K562 treated with DMSO at 1 percent for 4 hours (cell line): Measurements from ENCODE around the gene ZNF17. TPM values are rescaled to one million over a fixed set of nuclear protein-coding genes. Genes with fewer than 3 reads are reported as not detected.

Experiments
- total RNA-seq: library from RNA; unstranded; fragments of 300-600 nt; gene quantifications from 2 replicates; pipeline ENCODE4 v1.2.3, GENCODE V29; 2022; ENCODE audit not compliant: insufficient read depth

The ZNF17 gene
- total RNA-seq = 0.82 and 1.4 TPM in 2 replicates

GRCh38 chr19:57410877-57411671 lies at the start of gene ZNF17:
TSS of gene ZNF17 (plus strand) at chr19:57411161. CDS start at chr19:57413616, 2,455 bp downstream.

DNA sequence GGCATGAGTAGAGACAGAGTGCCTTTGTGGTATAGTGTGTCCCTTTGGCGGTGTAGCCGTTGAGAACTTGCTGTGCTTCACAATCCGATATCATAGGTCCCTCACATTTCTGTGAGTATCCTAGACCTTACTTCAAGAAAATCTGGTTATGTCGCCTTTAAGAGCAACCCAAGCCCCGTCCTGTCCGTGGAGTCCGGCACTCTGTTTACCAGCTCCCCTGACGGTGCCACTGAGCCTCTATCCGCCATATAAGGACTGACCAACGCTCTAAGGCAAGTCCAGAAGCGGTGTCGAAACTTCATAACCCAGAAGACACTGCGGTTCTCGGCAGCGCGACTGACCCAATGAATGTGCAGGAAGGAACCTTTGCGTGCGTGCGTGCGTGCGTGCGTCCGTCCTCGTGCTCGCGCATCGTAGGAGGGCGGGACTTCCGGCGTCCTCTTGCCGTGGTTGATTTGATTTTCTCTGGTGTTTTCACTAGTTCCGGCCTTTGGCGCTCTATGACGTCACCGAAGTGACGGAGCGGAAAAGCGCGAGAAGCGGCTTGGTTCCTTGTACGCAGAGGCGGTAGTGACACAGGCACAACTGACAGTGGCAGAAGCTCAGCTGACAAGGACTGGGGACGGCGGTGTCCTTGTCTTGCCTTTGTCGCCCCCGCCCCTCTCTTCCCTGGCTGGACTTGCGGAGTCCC lies 47.8 kb upstream of the ZNF17 start, which contains the start of the genes TRAPPC2B and ZNF547:
TSS of gene TRAPPC2B (plus strand) at position 555 of the 691 bp plus-strand sequence. CDS start 1,283 bp downstream, outside the sequence.
TSS of gene ZNF547 (plus strand) at position 555 of the 691 bp plus-strand sequence. CDS start 5,005 bp downstream, outside the sequence.

DNA sequence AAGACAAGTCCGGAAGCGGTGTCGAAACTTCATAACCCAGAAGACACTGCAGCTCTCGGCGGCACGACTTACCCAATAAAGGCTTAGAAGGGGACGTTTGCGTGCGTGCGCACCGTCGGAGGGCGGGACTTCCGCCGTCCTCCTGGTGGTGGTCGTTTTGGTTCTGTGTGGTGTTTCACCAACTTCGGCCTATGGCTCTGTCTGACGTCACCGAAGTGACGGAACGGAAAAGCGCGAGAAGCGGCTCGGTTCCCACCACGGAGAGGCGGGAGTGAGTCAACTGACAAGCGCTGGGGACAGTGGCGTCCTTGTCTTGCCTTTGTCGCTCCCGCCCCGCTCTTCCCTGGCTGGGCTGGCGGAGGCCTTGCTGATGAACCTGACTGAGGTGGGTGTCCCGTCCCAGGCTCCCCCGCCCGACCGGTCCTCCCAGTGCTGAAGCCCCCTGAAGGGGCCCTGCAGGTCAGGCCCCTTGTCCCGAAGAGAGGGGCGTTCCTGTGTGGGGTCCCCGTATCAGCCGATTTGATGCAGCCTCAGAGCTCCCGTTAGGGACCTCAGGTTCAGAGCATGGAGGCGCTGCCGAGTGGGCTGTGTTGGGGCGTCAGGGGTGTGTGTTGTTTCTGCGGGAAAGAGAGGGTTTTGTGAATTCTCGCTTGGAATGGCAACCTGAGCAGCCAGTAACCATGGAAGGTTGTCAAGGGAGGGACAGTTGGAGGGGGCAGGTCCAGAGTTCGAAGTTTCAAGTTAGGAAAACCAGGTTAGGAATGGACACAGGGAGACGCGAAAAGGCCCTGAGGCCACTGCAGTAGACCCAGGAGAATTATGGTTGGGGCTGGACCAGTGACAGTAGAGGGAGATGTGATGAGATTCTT lies 21.0 kb upstream of the ZNF17 start, which contains the start of gene ZNF548:
TSS of gene ZNF548 (plus strand) at position 125 of the 869 bp plus-strand sequence. CDS start at position 371, 246 bp downstream.

GRCh38 chr19:57435062-57435978 lies 24.4 kb downstream of the ZNF17 start, which contains the start of gene ZNF749:
TSS of gene ZNF749 (plus strand) at chr19:57435325. CDS start at chr19:57435579, 254 bp downstream.

Other genes starting within 250 kb of the ZNF17 start
- gene DUXA, start 243.7 kb upstream of the ZNF17 start, total RNA-seq = not detected in 2 replicates
- gene ZNF264, start 219.7 kb upstream of the ZNF17 start, total RNA-seq = 4.4 and 8.8 TPM in 2 replicates
- gene AURKC, start 180.1 kb upstream of the ZNF17 start, total RNA-seq = 8.3 and 10.2 TPM in 2 replicates
- gene ZNF805, start 170.5 kb upstream of the ZNF17 start, total RNA-seq = 1.7 and 2.0 TPM in 2 replicates
- gene ZNF460, start 130.7 kb upstream of the ZNF17 start, total RNA-seq = 0.97 and 1.3 TPM in 2 replicates
- 0.71 TPM in 1 of 2 replicates, not detected in the other for gene ZNF543, start 90.7 kb upstream of the ZNF17 start, total RNA-seq
- 3.1 and 4.0 TPM in 2 replicates for gene ZNF304, start 59.9 kb upstream of the ZNF17 start, total RNA-seq
- gene TRAPPC2B, start 47.6 kb upstream of the ZNF17 start, total RNA-seq = 5.5 and 7.3 TPM in 2 replicates
- gene ZNF547, start 47.6 kb upstream of the ZNF17 start, total RNA-seq = 0.42 and 1.0 TPM in 2 replicates
- 3.1 and 6.6 TPM in 2 replicates for gene ZNF548, start 21.3 kb upstream of the ZNF17 start, total RNA-seq
- gene ZNF749, start 24.2 kb downstream of the ZNF17 start, total RNA-seq = 4.7 and 5.6 TPM in 2 replicates
- gene VN1R1, start 46.0 kb downstream of the ZNF17 start, total RNA-seq = not detected in 2 replicates
- gene ZNF772, start 66.4 kb downstream of the ZNF17 start, total RNA-seq = 0.24 and 0.67 TPM in 2 replicates
- 1.6 and 3.4 TPM in 2 replicates for gene ZNF419, start 76.6 kb downstream of the ZNF17 start, total RNA-seq
- 0.31 and 5.2 TPM in 2 replicates for gene ZNF773, start 88.8 kb downstream of the ZNF17 start, total RNA-seq
- gene ZNF549, start 116.2 kb downstream of the ZNF17 start, total RNA-seq = 0.29 TPM in 1 of 2 replicates, not detected in the other
- gene ZNF550, start 148.7 kb downstream of the ZNF17 start, total RNA-seq = 2.7 and 6.8 TPM in 2 replicates
- 1.1 TPM in 2 replicates for gene ZNF416, start 167.8 kb downstream of the ZNF17 start, total RNA-seq
- gene ZIK1, start 173.0 kb downstream of the ZNF17 start, total RNA-seq = 1.0 TPM in 1 of 2 replicates, not detected in the other
- gene ZNF530, start 188.7 kb downstream of the ZNF17 start, total RNA-seq = 1.8 and 7.1 TPM in 2 replicates
- gene ZNF134, start 203.1 kb downstream of the ZNF17 start, total RNA-seq = 5.9 and 9.4 TPM in 2 replicates
- 3.6 and 9.4 TPM in 2 replicates for gene ZNF211, start 222.0 kb downstream of the ZNF17 start, total RNA-seq